Fibroblast of pulmonary artery (primary cell): ENCODE measurements around the gene TMEM147.
"Not testable (repeated sequence)": the region's sequence is repeated elsewhere in the genome, so short reads cannot be mapped to it uniquely, and the experiment has no call there.

ENCODE experiments used
- DNase-seq: peaks from one replicate; pipeline ENCODE4 v3.0.0-alpha.2; 2010; ENCODE audit warnings: low read depth
- H3K4me3 ChIP-seq: replicated peaks from 2 replicates; pipeline ENCODE4 v1.5.1; 2011; ENCODE audit warnings: low read depth, mild to moderate bottlenecking, control low read depth, low read length, moderate library complexity
- CTCF ChIP-seq: IDR thresholded peaks from 2 replicates; pipeline ENCODE4 v1.5.1; 2011; ENCODE audit warnings: mild to moderate bottlenecking, control low read depth, low read length, inconsistent platforms; ENCODE audit errors: missing control alignments

Gene TMEM147

DNA sequence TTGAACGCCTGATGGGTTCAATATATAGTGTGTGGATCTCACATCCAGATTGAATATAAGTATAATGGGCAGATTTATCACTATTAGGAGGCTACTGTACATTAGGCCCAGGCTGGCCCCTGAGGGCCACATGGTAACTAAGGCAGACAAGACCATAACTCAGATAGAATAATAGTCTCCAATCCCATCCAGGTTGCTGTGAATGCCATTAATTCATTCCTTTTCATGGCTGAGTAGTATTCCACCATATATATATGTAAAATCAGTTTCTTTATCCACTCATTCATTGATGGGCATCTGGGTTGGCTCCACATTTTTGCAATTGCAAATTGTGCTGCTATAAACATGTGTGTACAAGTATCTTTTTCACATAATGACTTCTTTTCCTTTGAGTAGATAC lies 32.5 kb downstream of the TMEM147 start:
- TF ChIP-seq CTCF: no peak
- DNase-seq: no peak
- no peak overlapping the region for H3K4me3 ChIP-seq

DNA sequence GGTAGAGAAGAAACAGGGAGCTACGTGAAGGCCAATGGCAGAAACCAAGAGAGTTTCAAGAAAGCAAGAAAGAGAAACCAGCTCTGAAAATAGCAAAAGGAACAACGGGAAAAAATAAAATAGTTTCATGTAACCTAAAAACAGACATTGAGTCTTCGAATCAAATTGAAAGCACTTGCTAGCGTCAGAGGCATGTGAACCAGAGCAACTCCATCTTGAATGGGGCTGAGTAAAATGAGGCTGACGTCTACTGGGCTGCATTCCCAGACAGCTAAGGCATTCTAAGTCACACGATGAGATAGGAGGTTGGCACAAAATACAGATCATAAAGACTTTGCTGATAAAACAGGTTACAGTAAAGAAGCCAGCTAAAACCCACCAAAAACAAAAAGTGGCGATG lies 33.3 kb downstream of the TMEM147 start:
- no peak for DNase-seq
- TF ChIP-seq CTCF: no peak
- H3K4me3 ChIP-seq: no peak overlapping the region

DNA sequence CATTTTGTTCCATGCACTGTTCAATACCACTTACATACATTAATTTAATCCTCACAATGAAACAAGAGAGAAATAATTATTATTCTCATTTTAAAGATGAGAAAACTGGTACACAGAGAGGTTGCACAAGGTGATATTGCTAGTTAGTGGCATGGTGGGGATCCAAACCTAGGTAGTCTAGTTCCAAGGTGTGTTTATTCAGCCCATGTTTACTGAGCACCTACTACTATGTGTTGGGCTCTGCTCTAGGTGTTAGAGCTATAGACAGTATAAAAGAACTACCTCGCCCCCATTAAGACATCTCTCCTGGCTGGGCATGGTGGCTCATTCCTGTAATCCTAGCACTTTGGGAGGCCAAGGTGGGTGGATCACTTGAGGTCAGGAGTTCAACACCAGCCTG lies 37.3 kb downstream of the TMEM147 start:
- no peak for DNase-seq
- no peak overlapping the region for H3K4me3 ChIP-seq
- TF ChIP-seq CTCF: no peak

DNA sequence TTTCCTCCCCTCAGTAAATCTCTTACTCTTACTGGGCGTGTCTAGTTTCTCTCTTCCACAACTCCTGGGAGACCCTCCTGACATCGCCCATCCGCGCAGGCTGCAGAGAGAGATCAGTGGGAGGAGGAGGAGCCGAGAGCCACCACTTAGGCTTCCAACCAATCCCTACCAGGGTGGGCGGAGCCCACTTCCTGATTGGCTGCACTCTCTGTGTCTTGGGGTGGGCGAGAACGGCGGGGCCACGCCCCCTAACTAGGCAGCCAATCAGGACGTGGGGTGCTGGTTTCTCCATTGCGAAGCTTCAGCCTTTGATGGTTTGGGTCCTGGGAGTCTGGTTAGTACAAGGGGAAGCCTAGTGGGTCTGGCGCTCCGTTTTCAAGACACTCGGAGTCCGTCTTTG lies 40.4 kb downstream of the TMEM147 start, which contains the start of gene PMIS2:
Gene PMIS2, plus strand, starts transcription at position 326 of the 400 bp plus-strand sequence. CDS start 87 bp downstream, outside the sequence.
- H3K4me3 ChIP-seq: no peak within 1 kb of the TSS
- no peak for DNase-seq
- TF ChIP-seq CTCF: no peak

GRCh38 chr19:35587321-35587720 lies 41.9 kb downstream of the TMEM147 start:
- TF ChIP-seq CTCF: no peak
- no peak overlapping the region for H3K4me3 ChIP-seq
- DNase-seq: peak; percentile 39

- TF ChIP-seq CTCF: no peak
- no peak overlapping the region for H3K4me3 ChIP-seq
Measured at GRCh38 chr19:35590875-35591274, 45.4 kb downstream of the TMEM147 start.

GRCh38 chr19:35592226-35592625 lies 46.8 kb downstream of the TMEM147 start:
- peak; percentile 71 for DNase-seq
- no peak overlapping the region for H3K4me3 ChIP-seq
- peak; percentile 63 for TF ChIP-seq CTCF

More at GRCh38 chr19:35590875-35591274, 45.4 kb downstream of the TMEM147 start:
- no peak for DNase-seq

GRCh38 chr19:35595026-35595425 lies 49.6 kb downstream of the TMEM147 start:
- not testable (repeated sequence) for H3K4me3 ChIP-seq, DNase-seq
